Activated CD4-positive, alpha-beta memory T cell treated with anti-CD3 and anti-CD28 coated beads for 36 hours (primary cell): ENCODE results near the gene DAPK1. TPM values are rescaled to one million over a fixed set of nuclear protein-coding genes. Genes with fewer than 3 reads are reported as not detected.

Experiments used
- CTCF ChIA-PET: fragments of 350-600 bp; sonication (Branson Sonifier 250); formaldehyde crosslinking; loops from one replicate; lab custom pipeline; 2021; ENCODE audit warnings: antibody characterized with exemption, inconsistent platforms; lab: Charles Lee
- POLR2A ChIA-PET: fragments of 350-600 bp; sonication (Branson Sonifier 250); formaldehyde crosslinking; loops from one replicate; lab custom pipeline; 2021; ENCODE audit warnings: antibody characterized with exemption; lab: Charles Lee
- DNase-seq: peaks from one replicate; pipeline ENCODE4 v3.0.0-alpha.2; 2020
- H3K27ac Mint-ChIP-seq: one replicate; pipeline ENCODE4 v1.8.0; 2021; ENCODE audit warnings: mixed read lengths
- H3K27me3 Mint-ChIP-seq: one replicate; pipeline ENCODE4 v1.8.0; 2021; ENCODE audit warnings: mixed read lengths
- H3K36me3 Mint-ChIP-seq: one replicate; pipeline ENCODE4 v1.8.0; 2021; ENCODE audit warnings: mixed read lengths
- H3K4me1 Mint-ChIP-seq: one replicate; pipeline ENCODE4 v1.8.0; 2021; ENCODE audit warnings: low read depth, mixed read lengths
- H3K4me3 Mint-ChIP-seq: one replicate; pipeline ENCODE4 v1.8.0; 2021; ENCODE audit warnings: mild to moderate bottlenecking, mixed read lengths
- H3K9me3 Mint-ChIP-seq: one replicate; pipeline ENCODE4 v1.8.0; 2021; ENCODE audit warnings: mixed read lengths
- intact Hi-C: fragments of 100-400 bp; cut with micrococcal nuclease; formaldehyde crosslinking; loops from one replicate; pipeline ENCODE4 v1.15.1; 2023
- total RNA-seq, 2 experiments: library from RNA; stranded (reverse); gene quantifications; one replicate each; pipeline ENCODE4 v1.2.3, GENCODE V29; 2021

The DAPK1 gene
- total RNA-seq, 2 experiments from 2014 or later, result 1.9 to 3.3 TPM

DNA sequence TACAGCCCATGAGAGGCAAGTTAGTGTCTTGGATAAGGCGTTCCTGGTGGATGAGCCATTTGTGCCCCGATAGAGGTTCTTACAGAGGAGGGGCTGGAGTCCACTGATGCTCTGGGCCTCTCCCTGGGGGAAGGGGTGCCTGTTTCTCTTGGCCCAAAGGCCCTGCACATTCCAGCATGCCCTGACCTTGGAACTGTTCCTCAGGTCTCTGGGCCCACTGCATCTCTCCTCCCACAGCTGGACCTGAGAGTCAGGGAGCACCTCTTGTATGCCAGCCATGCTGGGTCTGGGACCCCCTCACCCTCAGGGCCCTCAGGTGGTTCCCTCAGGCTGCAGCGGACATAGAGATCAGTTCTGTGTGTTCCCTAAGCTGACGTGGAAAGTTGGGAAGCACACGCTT is 26.4 kb downstream of the DAPK1 start:
- Mint-ChIP-seq H3K9me3 (no peaks in the 10 kb centered on the region), H3K27me3 (peaks cover 4% of the 10 kb centered on the region), H3K4me3 (no peak overlapping the region), H3K27ac (no peak overlapping the region), H3K4me1 (no peaks in the 10 kb centered on the region), H3K36me3 (no peaks in the 10 kb centered on the region)
- CTCF ChIA-PET, result interaction anchor here (0.5 kb wide), 1 partner anchor 61 kb away, joined by 3 read pairs; no protein-coding TSS in a partner anchor
- intact Hi-C loops, result no loop called here
- DNase-seq, result no peak
- POLR2A ChIA-PET, result no interaction called here

DNA sequence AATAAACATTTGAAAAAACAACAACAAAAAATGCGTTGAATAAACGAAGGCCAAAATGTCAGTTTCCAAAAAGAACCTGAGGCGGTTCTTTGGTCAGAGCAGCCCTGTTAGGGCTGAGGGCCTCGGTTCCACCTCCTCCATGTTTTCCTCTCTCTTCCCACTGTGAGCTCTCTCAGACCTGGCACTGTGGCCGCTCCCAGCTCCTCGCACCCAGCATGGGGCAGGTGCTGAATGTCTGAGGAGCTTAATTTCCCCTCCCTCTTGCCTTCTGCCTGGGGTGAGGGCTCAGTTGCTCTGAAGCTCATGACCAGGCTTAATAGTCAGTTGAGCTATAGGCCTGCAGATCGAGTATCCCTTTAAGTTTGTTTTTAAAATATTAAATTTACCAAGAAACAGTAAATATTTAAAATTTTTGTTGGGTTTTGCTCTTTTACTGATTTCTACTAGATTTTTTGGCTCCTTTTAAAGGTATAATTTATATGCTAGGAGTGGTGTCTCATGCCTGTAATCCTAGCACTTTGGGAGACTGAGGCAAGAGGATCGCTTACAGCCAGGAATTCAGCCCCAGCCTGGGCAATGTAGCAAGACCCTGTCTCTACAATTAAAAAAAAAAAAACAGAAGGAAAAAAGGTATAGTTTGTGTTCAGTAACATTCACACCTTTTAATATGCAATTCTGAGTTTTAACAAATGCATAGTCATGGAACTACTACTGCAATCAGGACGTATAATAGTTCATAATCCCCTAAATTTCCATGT is 28.1 kb downstream of the DAPK1 start:
- H3K27me3 Mint-ChIP-seq, result peaks cover 2% of the 10 kb centered on the region
- CTCF ChIA-PET, result no interaction called here
- DNase-seq, result no peak
- no peaks in the 10 kb centered on the region for H3K9me3 Mint-ChIP-seq
- POLR2A ChIA-PET, result no interaction called here
- no peak overlapping the region for H3K27ac Mint-ChIP-seq
- H3K4me3 Mint-ChIP-seq, result no peak overlapping the region
- H3K36me3 Mint-ChIP-seq, result no peaks in the 10 kb centered on the region
- intact Hi-C loops, result no loop called here
- no peaks in the 10 kb centered on the region for H3K4me1 Mint-ChIP-seq

GRCh38 chr9:87527211-87527916 is 29.7 kb downstream of the DAPK1 start:
- no peak for DNase-seq
- CTCF ChIA-PET, result no interaction called here
- no peaks in the 10 kb centered on the region for H3K9me3 Mint-ChIP-seq

DNA sequence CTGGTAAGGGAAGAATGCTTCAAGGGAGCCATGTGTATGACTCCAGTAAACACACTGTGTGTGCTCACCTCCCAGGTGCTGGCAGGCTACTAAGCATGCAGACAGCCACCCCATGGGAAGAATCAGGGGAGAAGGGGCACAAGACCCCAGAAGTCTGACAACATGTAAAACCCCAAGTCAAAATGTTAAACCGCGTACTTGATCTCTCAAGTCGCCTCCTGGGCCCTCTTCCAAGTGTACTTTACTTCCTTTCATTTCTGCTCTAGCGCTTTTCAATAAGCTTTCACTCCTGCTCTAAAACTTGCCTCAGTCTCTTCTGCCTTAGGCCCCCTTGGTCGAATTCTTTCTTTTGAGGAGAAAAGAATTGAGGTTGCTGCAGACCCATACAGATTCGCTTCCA is 31.3 kb downstream of the DAPK1 start:
- DNase-seq, result no peak
- H3K9me3 Mint-ChIP-seq, result no peaks in the 10 kb centered on the region
- CTCF ChIA-PET, result no interaction called here
- no peak overlapping the region for H3K27ac Mint-ChIP-seq
- H3K36me3 Mint-ChIP-seq, result no peaks in the 10 kb centered on the region
- H3K27me3 Mint-ChIP-seq, result peaks cover 2% of the 10 kb centered on the region
- H3K4me3 Mint-ChIP-seq, result no peak overlapping the region
- H3K4me1 Mint-ChIP-seq, result no peaks in the 10 kb centered on the region
- intact Hi-C loops, result no loop called here
- POLR2A ChIA-PET, result no interaction called here

More at GRCh38 chr9:87527211-87527916, 29.7 kb downstream of the DAPK1 start:
- Mint-ChIP-seq H3K4me3 (no peak overlapping the region), H3K27ac (no peak overlapping the region), H3K27me3 (peaks cover 2% of the 10 kb centered on the region), H3K36me3 (no peaks in the 10 kb centered on the region), H3K4me1 (no peaks in the 10 kb centered on the region)
- POLR2A ChIA-PET, result no interaction called here
- intact Hi-C loops, result no loop called here

- CTCF ChIA-PET, result no interaction called here
- no peaks in the 10 kb centered on the region for H3K4me1 Mint-ChIP-seq
- no peaks in the 10 kb centered on the region for H3K36me3 Mint-ChIP-seq
- POLR2A ChIA-PET, result no interaction called here
- H3K27me3 Mint-ChIP-seq, result no peaks in the 10 kb centered on the region
- intact Hi-C loops, result no loop called here
- no peaks in the 10 kb centered on the region for H3K9me3 Mint-ChIP-seq
- no peak overlapping the region for H3K27ac Mint-ChIP-seq
- no peak overlapping the region for H3K4me3 Mint-ChIP-seq
- no peak for DNase-seq
These were observed 32.0 kb downstream of the DAPK1 start for GRCh38 chr9:87529671-87530070.

- Mint-ChIP-seq H3K27me3 (no peaks in the 10 kb centered on the region), H3K4me1 (peaks cover 3% of the 10 kb centered on the region), H3K36me3 (no peaks in the 10 kb centered on the region), H3K27ac (no peak overlapping the region), H3K9me3 (no peaks in the 10 kb centered on the region), H3K4me3 (no peak overlapping the region)
- DNase-seq, result no peak
- CTCF ChIA-PET, result no interaction called here
- intact Hi-C loops, result no loop called here
- POLR2A ChIA-PET, result no interaction called here
These were observed 33.0 kb downstream of the DAPK1 start for GRCh38 chr9:87530716-87531115.

GRCh38 chr9:87531370-87532295 is 34.0 kb downstream of the DAPK1 start:
- peaks cover 10% of the 10 kb centered on the region for H3K4me1 Mint-ChIP-seq
- no peaks in the 10 kb centered on the region for H3K36me3 Mint-ChIP-seq
- ChIA-PET POLR2A (interaction anchor here (1.0 kb wide), 1 partner anchor 16 kb away, joined by 4 read pairs; no protein-coding TSS in a partner anchor), CTCF (no interaction called here)
- no peak overlapping the region for H3K27ac Mint-ChIP-seq
- no peaks in the 10 kb centered on the region for H3K9me3 Mint-ChIP-seq
- intact Hi-C loops, result no loop called here
- H3K4me3 Mint-ChIP-seq, result no peak overlapping the region
- H3K27me3 Mint-ChIP-seq, result no peaks in the 10 kb centered on the region
- DNase-seq, result no peak

- POLR2A ChIA-PET, result no interaction called here
- H3K27ac Mint-ChIP-seq, result no peak overlapping the region
These were observed 35.6 kb downstream of the DAPK1 start for GRCh38 chr9:87533271-87533670.

DNA sequence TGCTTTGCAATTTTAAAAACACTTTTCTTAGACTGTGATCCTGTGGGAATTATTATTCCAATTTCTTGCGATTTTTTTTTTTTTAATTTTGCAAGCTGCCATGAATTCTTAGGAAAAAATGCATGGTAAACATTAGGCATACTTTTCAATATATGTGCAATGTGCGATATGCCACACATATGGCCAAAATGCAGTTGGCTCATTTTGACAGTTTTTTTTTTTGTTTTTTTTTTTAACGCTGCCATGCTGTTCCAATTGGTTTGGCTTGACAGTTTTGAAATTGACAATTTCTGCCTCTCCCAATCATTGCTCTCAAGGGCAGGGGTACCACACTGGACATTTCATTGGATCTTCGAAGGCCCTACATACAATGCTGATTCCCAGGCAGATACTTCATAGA is 36.4 kb downstream of the DAPK1 start:
- no peaks in the 10 kb centered on the region for H3K36me3 Mint-ChIP-seq
- no peak for DNase-seq
- H3K9me3 Mint-ChIP-seq, result no peaks in the 10 kb centered on the region
- peaks cover 10% of the 10 kb centered on the region for H3K4me1 Mint-ChIP-seq
- no peak overlapping the region for H3K27ac Mint-ChIP-seq
- intact Hi-C loops, result no loop called here
- H3K4me3 Mint-ChIP-seq, result no peak overlapping the region
- ChIA-PET CTCF (no interaction called here), POLR2A (no interaction called here)
- no peaks in the 10 kb centered on the region for H3K27me3 Mint-ChIP-seq

More at GRCh38 chr9:87533271-87533670, 35.6 kb downstream of the DAPK1 start:
- intact Hi-C loops, result no loop called here
- Mint-ChIP-seq H3K27me3 (no peaks in the 10 kb centered on the region), H3K36me3 (no peaks in the 10 kb centered on the region), H3K9me3 (no peaks in the 10 kb centered on the region), H3K4me3 (no peak overlapping the region), H3K4me1 (peaks cover 10% of the 10 kb centered on the region)
- CTCF ChIA-PET, result no interaction called here
- DNase-seq, result no peak

DNA sequence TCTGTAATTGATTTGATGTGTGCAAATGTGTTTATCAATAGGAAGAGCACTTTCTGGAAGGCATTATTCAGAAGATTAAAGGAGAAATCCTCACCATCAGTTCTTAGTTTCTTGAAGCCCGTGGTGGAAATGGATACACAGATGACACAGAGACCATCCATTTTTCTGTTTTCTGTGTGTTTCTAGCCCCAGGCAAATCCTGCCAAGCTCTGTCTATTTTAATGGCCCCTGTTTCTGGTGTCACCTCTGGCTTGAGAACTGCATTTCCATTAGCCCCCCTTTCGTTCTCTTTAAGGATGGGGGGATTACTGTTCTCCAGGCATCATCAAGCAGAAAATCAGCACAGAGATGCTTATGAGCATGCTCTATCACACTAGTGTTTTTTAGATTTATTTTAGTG is 37.3 kb downstream of the DAPK1 start:
- CTCF ChIA-PET, result no interaction called here
- DNase-seq, result no peak
- Mint-ChIP-seq H3K27ac (no peak overlapping the region), H3K27me3 (no peaks in the 10 kb centered on the region), H3K4me1 (peaks cover 10% of the 10 kb centered on the region), H3K9me3 (no peaks in the 10 kb centered on the region), H3K4me3 (no peak overlapping the region), H3K36me3 (no peaks in the 10 kb centered on the region)
- intact Hi-C loops, result loop anchor here (1.0 kb wide), 1 partner anchor 161 kb away; no protein-coding TSS in a partner anchor
- POLR2A ChIA-PET, result interaction anchor here (1.1 kb wide), 1 partner anchor 161 kb away, joined by 3 read pairs; no protein-coding TSS in a partner anchor

DNA sequence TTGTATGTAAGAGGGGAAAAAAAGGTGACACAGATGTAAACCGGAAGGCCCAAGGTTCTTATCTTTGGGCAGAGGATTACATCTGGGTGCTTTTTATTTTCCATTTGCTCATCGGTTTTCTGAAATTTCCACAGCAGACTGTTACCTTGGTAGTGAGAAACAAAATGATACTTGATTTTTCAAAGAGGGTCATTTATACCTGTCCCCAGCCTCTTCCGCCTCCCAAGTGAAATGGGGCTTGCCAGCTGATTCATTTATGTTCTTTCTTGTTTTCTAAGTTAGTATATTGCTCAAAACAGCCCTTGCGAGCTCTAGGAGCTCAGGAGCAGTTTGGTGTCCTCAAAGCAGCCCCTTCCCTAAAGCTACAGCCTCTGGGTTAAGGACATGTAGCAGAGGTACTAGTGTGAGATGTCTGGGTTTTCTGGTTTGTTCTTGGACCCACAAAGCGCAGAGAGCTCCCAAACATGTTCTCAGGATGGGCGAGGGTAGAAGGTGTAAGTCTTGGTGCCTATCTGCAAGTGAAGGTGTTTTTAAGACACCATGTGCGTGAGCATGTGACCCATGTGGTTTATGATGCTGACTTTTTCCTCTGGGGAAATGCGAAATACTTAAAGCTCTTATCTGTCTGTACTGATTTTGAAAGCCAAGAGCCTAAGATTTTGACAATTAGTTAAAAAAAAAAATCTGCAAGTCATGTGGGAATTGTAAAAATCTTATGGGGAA is 38.3 kb downstream of the DAPK1 start:
- peaks cover 10% of the 10 kb centered on the region for H3K4me1 Mint-ChIP-seq
- H3K27ac Mint-ChIP-seq, result peak overlapping the region; percentile 81
- POLR2A ChIA-PET, result interaction anchor here (0.6 to 1.1 kb wide), 3 partner anchors 162 to 1183 kb away, joined by 3 to 4 read pairs (median 3); no protein-coding TSS in a partner anchor
- H3K36me3 Mint-ChIP-seq, result no peaks in the 10 kb centered on the region
- no peaks in the 10 kb centered on the region for H3K9me3 Mint-ChIP-seq
- intact Hi-C loops, result loop anchor here (1.0 kb wide), 4 partner anchors 24 to 162 kb away; no protein-coding TSS in a partner anchor
- CTCF ChIA-PET, result interaction anchor here (1.1 to 1.6 kb wide), 4 partner anchors 22 to 198 kb away, joined by 3 to 6 read pairs (median 4); no protein-coding TSS in a partner anchor
- H3K4me3 Mint-ChIP-seq, result no peak overlapping the region
- H3K27me3 Mint-ChIP-seq, result no peaks in the 10 kb centered on the region
- peak; percentile 59 for DNase-seq
